K562 (cell line): ENCODE measurements around the gene C1orf74. TPM values are rescaled to one million over a fixed set of nuclear protein-coding genes. Genes with fewer than 3 reads are reported as not detected.

Source experiments
- CCNT2 ChIP-seq: IDR thresholded peaks from 2 replicates; pipeline ENCODE4 v1.6.1; 2011; ENCODE audit warnings: borderline replicate concordance, low read depth, mild to moderate bottlenecking, moderate library complexity, mixed read lengths, low read length; ENCODE audit not compliant: insufficient read length; ENCODE audit errors: extremely low read depth
- CREB5 ChIP-seq: fragments of 250-450 bp; sonication (Bioruptor Pico); IDR thresholded peaks from 2 replicates; pipeline ENCODE4 v1.5.0; 2020; ENCODE audit warnings: mild to moderate bottlenecking
- FOXM1 ChIP-seq, 2 experiments: fragments of 450-650 bp in 1 of 2; sonication (generic) in 1 of 2; formaldehyde crosslinking in 1 of 2; IDR thresholded peaks; 2 replicates each; pipeline versions ENCODE4 v1.6.1 to v1.9.0; 2017 to 2022; ENCODE audit warnings: low read depth in 2 of 2, mild to moderate bottlenecking in 2 of 2, missing genetic modification reagents in 1 of 2, moderate library complexity in 1 of 2
- MGA ChIP-seq: fragments of 450-650 bp; IDR thresholded peaks from 2 replicates; pipeline ENCODE4 v1.6.1; 2016; ENCODE audit warnings: mild to moderate bottlenecking, moderate library complexity
- MXI1 ChIP-seq: IDR thresholded peaks from 2 replicates; pipeline ENCODE4 v1.6.1; 2011; ENCODE audit warnings: low read depth, mild to moderate bottlenecking, improper control_type of control experiment, low read length
- PTRF ChIP-seq: fragments of 450-650 bp; IDR thresholded peaks from 2 replicates; pipeline ENCODE4 v1.6.1; 2016; ENCODE audit warnings: mild to moderate bottlenecking, missing genetic modification characterization, missing compliant biosample characterization
- PURB ChIP-seq: sonication (generic); formaldehyde crosslinking; IDR thresholded peaks from 2 replicates; pipeline ENCODE4 v1.9.0; 2021; ENCODE audit warnings: low read depth, mild to moderate bottlenecking, missing genetic modification reagents
- RHOXF2B ChIP-seq: fragments of 250-450 bp; sonication (Bioruptor Pico); conservative IDR thresholded peaks from 2 replicates; pipeline ENCODE4 v1.5.1; 2021
- TCFL5 ChIP-seq: fragments of 250-450 bp; sonication (Bioruptor Pico); conservative IDR thresholded peaks from 2 replicates; pipeline ENCODE4 v1.6.1; 2021; ENCODE audit warnings: mild to moderate bottlenecking, moderate library complexity, matching md5 sums
- ZNF778 ChIP-seq: fragments of 450-650 bp; formaldehyde crosslinking; IDR thresholded peaks from 2 replicates; pipeline ENCODE4 v1.4.0; 2020; ENCODE audit warnings: mild to moderate bottlenecking, moderate library complexity
- polyA plus RNA-seq, 8 experiments: library from polyadenylated mRNA; depleted of rRNA in 4 of 8; stranded (reverse) in 5 of 8; unstranded in 3 of 8; fragments of >200 nt; fragmentation: Nextera tagmentation in 2 of 8; fragmentation: Illumina TruSeq in 1 of 8; extraction: Ambion mirVana in 2 of 8; extraction: Trizol in 1 of 8; gene quantifications; 2 replicates each; pipeline versions ENCODE4 v1.2.1 to v1.2.3, GENCODE V29; 2011 to 2014; ENCODE audit warnings: inconsistent platforms in 1 of 8, missing spikeins in 1 of 8
- total RNA-seq, 7 experiments: library from RNA; depleted of rRNA in 6 of 7; stranded (reverse); fragments of >200 nt in 6 of 7; fragmentation: Illumina TruSeq in 2 of 7; extraction: Trizol in 2 of 7; gene quantifications; 2 replicates each; pipeline versions ENCODE4 v1.2.1 to v1.2.3, GENCODE V29; 2011 to 2021; ENCODE audit warnings: low replicate concordance in 1 of 7
- TF ChIP-seq, protein P1 (sequence below): IDR thresholded peaks from 2 replicates; pipeline ENCODE4 v1.6.1; 2016; ENCODE audit warnings: missing genetic modification characterization, missing compliant biosample characterization

The C1orf74 gene
- total and polyA plus RNA-seq, 9 of the 15 experiments (the other 6 are each of a cell fraction or from before 2014, with no cell fraction given): 4.0 to 7.6 (median 5.7) TPM

DNA sequence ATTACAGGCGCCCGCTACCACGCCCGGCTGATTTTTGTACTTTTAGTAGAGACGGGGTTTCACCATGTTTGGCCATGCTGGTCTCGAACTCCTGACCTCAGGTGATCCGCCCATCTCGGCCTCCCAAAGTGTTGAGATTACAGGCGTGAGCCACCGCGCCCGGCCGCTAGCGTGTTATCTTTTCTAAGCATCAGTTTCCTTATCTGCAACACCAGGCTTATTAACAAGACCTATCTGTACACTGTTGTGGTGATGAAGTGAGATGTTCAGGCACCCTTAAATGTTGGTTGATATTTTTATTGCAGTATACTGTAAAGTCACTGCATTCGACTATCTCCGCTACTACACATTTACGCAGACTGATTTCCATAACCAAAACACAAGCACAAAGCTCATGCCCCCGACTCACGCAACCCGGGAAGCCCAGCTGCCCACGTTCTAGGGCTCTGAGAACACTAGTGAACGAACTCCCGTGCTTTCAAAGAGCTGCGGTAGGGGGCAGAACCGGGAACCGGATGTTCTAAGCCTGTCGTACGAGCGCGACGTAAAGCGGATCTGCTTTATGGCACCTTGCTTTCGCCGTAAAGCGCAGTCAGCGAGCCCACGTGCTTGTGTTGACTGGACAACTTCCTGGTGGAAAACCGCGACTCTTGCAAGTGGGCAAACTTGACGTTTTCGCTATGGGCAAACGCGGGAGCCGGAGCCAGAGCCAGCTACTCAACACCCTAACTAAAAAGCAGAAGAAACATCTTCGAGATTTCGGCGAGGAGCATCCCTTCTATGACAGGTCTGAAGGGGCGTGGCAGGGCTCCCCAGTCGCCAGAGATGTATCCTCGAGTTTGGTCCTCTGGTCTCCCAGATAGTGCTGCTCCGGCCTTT, 43.3 kb upstream of the C1orf74 start, which contains the start of gene UTP25 (continued):
- TF ChIP-seq FOXM1 (IDR thresholded peaks at IDR 0.05; ENCODE audit: low read depth): peak; percentile 77
- TF ChIP-seq FOXM1 (CRISPR knock-in tag; IDR thresholded peaks at IDR 0.05; ENCODE audit: low read depth): peak; percentile 74; the same call in 1 of the 2 replicates
- peak; percentile 26; the same call in 1 of the 2 replicates for TF ChIP-seq CREB5 (CRISPR knock-in tag)
- TF ChIP-seq, protein P1, sequence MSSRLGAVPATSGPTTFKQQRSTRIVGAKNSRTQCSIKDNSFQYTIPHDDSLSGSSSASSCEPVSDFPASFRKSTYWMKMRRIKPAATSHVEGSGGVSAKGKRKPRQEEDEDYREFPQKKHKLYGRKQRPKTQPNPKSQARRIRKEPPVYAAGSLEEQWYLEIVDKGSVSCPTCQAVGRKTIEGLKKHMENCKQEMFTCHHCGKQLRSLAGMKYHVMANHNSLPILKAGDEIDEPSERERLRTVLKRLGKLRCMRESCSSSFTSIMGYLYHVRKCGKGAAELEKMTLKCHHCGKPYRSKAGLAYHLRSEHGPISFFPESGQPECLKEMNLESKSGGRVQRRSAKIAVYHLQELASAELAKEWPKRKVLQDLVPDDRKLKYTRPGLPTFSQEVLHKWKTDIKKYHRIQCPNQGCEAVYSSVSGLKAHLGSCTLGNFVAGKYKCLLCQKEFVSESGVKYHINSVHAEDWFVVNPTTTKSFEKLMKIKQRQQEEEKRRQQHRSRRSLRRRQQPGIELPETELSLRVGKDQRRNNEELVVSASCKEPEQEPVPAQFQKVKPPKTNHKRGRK: no peak
- TF ChIP-seq MXI1: peak; percentile 99
- peak; percentile 34 for TF ChIP-seq CCNT2
- no peak for TF ChIP-seq TCFL5 (CRISPR knock-in tag)
- TF ChIP-seq MGA: peak; percentile 79
- TF ChIP-seq RHOXF2B: 0 out of 2 replicates have a peak, but pooled peaks have one; percentile 33
- no peak for TF ChIP-seq PTRF (tag)
- TF ChIP-seq ZNF778 (CRISPR knock-in tag): no peak
- no peak for TF ChIP-seq PURB (CRISPR knock-in tag)
